Gastroesophageal sphincter (tissue), 4 donors: ENCODE measurements around the gene OR4D10. TPM values are rescaled to one million over a fixed set of nuclear protein-coding genes. Genes with fewer than 3 reads are reported as not detected.
"Not testable (repeated sequence)": the region's sequence is repeated elsewhere in the genome, so short reads cannot be mapped to it uniquely, and the experiment has no call there.

Experiments
- ATAC-seq: fragments of 150-250 bp; one replicate; pipeline ENCODE4 v1.9.1; 2016; ENCODE audit warnings: mild to moderate bottlenecking, moderate library complexity
- H3K27ac ChIP-seq, 4 donors: fragments of 200-600 bp; sonication (generic) in 3 of 4; 1 replicate in 3 of 4; 2 replicates in 1 of 4; pipeline ENCODE4 v1.5.1; 2016 to 2019
- H3K27me3 ChIP-seq: fragments of 200-600 bp; sonication (generic); one replicate; pipeline ENCODE4 v1.5.1; 2019
- H3K36me3 ChIP-seq, 2 donors: fragments of 200-600 bp; sonication (generic); one replicate each; pipeline ENCODE4 v1.5.1; 2019; ENCODE audit warnings: control low read depth in 1 of 2
- H3K4me1 ChIP-seq, 3 donors: fragments of 200-600 bp; sonication (generic); 1 replicate in 2 of 3; 2 replicates in 1 of 3; pipeline ENCODE4 v1.5.1; 2016 to 2019; ENCODE audit warnings: control low read depth in 2 of 3
- H3K4me3 ChIP-seq, 2 donors: fragments of 200-600 bp; sonication (generic); one replicate each; pipeline ENCODE4 v1.5.1; 2019; ENCODE audit warnings: mild to moderate bottlenecking in 1 of 2, moderate library complexity in 1 of 2
- H3K9me3 ChIP-seq, 3 donors: fragments of 200-600 bp; sonication (generic); one replicate each; pipeline ENCODE4 v1.5.1; 2017 to 2019; ENCODE audit warnings: control low read depth in 2 of 3
- EP300 ChIP-seq: sonication (generic); formaldehyde crosslinking; IDR thresholded peaks from one replicate; pipeline ENCODE4 v1.6.1; 2017; ENCODE audit warnings: antibody characterized with exemption, mild to moderate bottlenecking
- POLR2A ChIP-seq, 2 donors: fragments of 450-650 bp; IDR thresholded peaks; one replicate each; pipeline ENCODE4 v1.6.1; 2017; ENCODE audit warnings: antibody characterized with exemption in 2 of 2, mild to moderate bottlenecking in 2 of 2, moderate library complexity in 1 of 2
- POLR2AphosphoS5 ChIP-seq: sonication (generic); formaldehyde crosslinking; IDR thresholded peaks from one replicate; pipeline ENCODE4 v1.6.1; 2017; ENCODE audit warnings: antibody characterized with exemption
- WGBS, 2 donors: methylation state at CpG; one replicate each; pipeline ENCODE4 v1.1.5; 2018; ENCODE audit warnings: low coverage in 1 of 2; 5-methylcytosine and 5-hydroxymethylcytosine counted together
- total RNA-seq, 4 donors: library from RNA; depleted of rRNA; stranded (reverse); fragments of >200 nt; gene quantifications; one replicate each; pipeline ENCODE4 v1.1.0, GENCODE V29; 2016
- TF ChIP-seq, protein P1 (sequence below), 4 experiments: fragments of 200-600 bp in 2 of 4; fragments of 450-650 bp in 2 of 4; sonication (generic) in 1 of 4; IDR thresholded peaks; one replicate each; pipeline ENCODE4 v1.5.1; 2017 to 2019; ENCODE audit warnings: antibody characterized with exemption in 4 of 4, mild to moderate bottlenecking in 2 of 4, moderate library complexity in 2 of 4

Gene OR4D10
- total RNA-seq, 4 donors from 2014 or later = not detected

DNA sequence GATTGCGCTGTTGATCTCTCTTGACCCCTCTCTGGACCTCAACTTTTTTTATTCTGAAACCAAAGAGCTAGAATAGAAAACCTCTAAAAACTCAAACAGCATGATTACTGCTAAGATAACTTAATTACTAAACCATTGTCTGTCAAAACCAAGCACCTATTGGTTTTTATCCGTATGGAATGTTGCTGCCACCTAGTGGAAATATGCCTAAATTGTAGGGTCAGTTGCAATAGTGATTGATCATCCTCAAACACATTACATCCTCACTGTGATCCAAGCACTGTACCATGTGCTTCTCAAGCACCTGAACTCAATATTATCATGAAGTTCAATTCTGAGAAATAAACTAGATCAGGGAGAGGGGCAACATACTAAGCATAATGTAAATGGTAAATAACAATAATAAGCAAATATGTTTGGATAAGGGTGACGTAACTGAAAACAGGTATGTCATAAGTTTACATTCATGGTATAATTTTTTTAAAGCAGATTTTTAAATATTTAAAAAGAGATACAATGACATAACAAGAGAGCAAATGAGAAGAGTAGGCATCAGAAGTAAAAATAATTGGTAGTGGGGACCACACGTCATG, 43.1 kb upstream of the OR4D10 start:
- Histone ChIP-seq H3K36me3 (no peaks in the 10 kb centered on the region), H3K4me3 (no peak overlapping the region), H3K27me3 (no peaks in the 10 kb centered on the region), H3K27ac (no peak overlapping the region), H3K9me3 (no peaks in the 10 kb centered on the region), H3K4me1 (no peaks in the 10 kb centered on the region)
- 67 to 70% methylated on average over 4 of the region's 4 CpGs for WGBS, 2 donors
- no peak for ATAC-seq
- TF ChIP-seq EP300 (no peak), POLR2AphosphoS5 (no peak), POLR2A (IDR thresholded peaks at IDR 0.05) (no peak)
- TF ChIP-seq, protein P1, sequence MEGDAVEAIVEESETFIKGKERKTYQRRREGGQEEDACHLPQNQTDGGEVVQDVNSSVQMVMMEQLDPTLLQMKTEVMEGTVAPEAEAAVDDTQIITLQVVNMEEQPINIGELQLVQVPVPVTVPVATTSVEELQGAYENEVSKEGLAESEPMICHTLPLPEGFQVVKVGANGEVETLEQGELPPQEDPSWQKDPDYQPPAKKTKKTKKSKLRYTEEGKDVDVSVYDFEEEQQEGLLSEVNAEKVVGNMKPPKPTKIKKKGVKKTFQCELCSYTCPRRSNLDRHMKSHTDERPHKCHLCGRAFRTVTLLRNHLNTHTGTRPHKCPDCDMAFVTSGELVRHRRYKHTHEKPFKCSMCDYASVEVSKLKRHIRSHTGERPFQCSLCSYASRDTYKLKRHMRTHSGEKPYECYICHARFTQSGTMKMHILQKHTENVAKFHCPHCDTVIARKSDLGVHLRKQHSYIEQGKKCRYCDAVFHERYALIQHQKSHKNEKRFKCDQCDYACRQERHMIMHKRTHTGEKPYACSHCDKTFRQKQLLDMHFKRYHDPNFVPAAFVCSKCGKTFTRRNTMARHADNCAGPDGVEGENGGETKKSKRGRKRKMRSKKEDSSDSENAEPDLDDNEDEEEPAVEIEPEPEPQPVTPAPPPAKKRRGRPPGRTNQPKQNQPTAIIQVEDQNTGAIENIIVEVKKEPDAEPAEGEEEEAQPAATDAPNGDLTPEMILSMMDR (IDR thresholded peaks at IDR 0.05) = peak; percentile 10 to 50 (median 36)

DNA sequence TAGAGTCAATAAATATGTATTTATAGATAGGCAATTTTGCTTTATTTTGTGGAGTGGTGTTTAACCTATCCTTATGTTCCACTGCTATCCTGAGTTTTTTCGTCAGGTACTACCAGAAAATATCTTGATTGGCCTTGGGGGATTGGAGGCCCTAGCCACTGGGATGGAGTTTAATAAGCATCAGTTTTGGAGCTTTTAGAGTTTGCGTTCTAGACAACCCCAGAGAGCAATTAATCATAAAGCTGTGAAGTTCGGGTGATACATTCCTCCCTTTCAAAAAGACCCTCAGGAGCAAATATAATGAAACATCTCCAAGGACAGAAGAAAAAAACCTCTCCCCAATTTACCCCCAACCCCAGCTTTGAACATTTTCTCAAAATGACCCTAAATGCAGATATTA, 36.9 kb upstream of the OR4D10 start, which contains the start of gene OR5A1:
Gene OR5A1 (plus strand): TSS at position 301 of the 400 bp plus-strand sequence. CDS start 6,700 bp downstream, outside the sequence.
- no peak for TF ChIP-seq POLR2AphosphoS5
- TF ChIP-seq, protein P1 (IDR thresholded peaks at IDR 0.05) = no peak
- no peak for ATAC-seq
- Histone ChIP-seq H3K36me3 (no peaks in the 10 kb centered on the region), H3K27me3 (no peaks in the 10 kb centered on the region), H3K4me1 (no peaks in the 10 kb centered on the region), H3K4me3 (no peak within 1 kb of the TSS), H3K27ac (no peak within 1 kb of the TSS), H3K9me3 (no peaks in the 10 kb centered on the region)
- 52 to 89% methylated on average over 2 of the region's 3 CpGs for WGBS, 2 donors

DNA sequence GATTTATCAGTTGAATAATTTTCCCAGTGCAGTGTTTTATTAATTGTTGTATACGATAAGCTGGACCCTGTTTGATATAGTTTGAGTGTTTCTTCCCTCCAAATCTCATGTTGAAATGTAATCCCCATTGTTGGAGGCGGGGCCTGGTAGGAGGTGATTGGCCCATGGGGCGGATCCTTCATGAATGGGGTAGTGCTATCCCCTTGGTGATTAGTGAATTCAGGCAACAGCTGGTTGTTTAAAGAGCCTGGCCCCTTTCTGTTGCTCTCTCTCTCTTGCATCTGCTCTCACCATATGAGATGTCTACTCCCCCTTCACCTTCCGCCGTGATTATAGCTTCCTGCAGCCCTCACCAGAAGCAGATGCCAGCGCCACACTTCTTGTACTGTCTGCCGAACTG, 35.3 kb upstream of the OR4D10 start:
- Histone ChIP-seq H3K9me3 (no peaks in the 10 kb centered on the region), H3K36me3 (no peaks in the 10 kb centered on the region), H3K27me3 (no peaks in the 10 kb centered on the region), H3K4me3 (no peak overlapping the region), H3K4me1 (no peaks in the 10 kb centered on the region), H3K27ac (no peak overlapping the region)
- TF ChIP-seq EP300 = no peak
- TF ChIP-seq POLR2A (IDR thresholded peaks at IDR 0.05) = no peak
- TF ChIP-seq, protein P1 (IDR thresholded peaks at IDR 0.05) = no peak
- no peak for TF ChIP-seq POLR2AphosphoS5
- no peak for ATAC-seq
- 78 to 79% methylated on average over 5 to 7 of the region's 7 CpGs for WGBS, 2 donors

DNA sequence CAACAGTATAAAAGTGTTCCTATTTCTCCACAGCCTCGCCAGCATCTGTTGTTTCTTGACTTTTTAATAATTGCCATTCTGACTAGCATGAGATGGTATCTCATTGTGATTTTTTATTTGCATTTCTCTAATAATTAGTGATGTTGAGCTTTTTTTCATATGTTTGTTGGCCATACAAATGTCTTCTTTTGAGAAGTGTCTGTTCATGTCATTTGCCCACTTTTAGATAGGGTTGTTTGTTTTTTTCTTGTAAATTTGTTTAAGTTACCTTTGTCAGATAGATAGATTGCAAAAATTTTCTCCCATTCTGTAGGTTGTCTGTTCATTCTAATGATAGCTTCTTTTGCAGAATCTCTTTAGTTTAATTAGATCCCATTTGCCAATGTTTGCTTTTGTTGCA, 27.5 kb upstream of the OR4D10 start:
- not testable (repeated sequence) for H3K27me3 ChIP-seq, H3K36me3 ChIP-seq, H3K4me1 ChIP-seq, H3K27ac ChIP-seq, H3K4me3 ChIP-seq, ATAC-seq
- H3K9me3 ChIP-seq = peaks cover 0 to 17% (median 0%) of the 10 kb centered on the region in 3 donors
- 67 to 75% methylated on average over 1 of the region's 1 CpG for WGBS, 2 donors

DNA sequence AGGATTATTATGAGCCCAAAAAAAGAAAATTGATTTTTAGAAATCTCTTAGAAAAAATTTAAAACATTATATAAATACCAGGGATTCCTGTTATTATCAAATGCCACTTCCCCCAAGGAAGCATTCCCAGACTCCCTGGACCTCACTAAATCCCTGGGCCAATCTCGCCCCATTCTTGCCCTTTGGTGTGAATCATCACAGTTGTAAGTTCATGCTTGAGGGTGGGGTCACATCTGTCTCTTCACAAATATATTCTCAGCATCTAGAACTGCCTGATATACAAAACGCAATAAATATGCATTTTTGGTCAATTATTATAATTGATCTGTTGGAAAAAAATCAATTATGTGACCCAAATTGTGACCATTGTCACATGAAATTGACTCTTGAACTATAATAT, 24.6 kb upstream of the OR4D10 start:
- Histone ChIP-seq H3K9me3 (peaks cover 0 to 17% (median 0%) of the 10 kb centered on the region in 3 donors), H3K4me3 (no peak overlapping the region), H3K36me3 (no peaks in the 10 kb centered on the region), H3K27ac (no peak overlapping the region), H3K27me3 (no peaks in the 10 kb centered on the region), H3K4me1 (no peaks in the 10 kb centered on the region)
- 86 to 87% methylated on average over 2 of the region's 2 CpGs for WGBS, 2 donors
- TF ChIP-seq POLR2A (IDR thresholded peaks at IDR 0.05) = no peak
- TF ChIP-seq POLR2AphosphoS5 = no peak
- TF ChIP-seq EP300 = no peak
- TF ChIP-seq, protein P1 (IDR thresholded peaks at IDR 0.05) = no peak
- ATAC-seq = no peak
